ENCODE results near the gene EFCAB14.

GRCh38 chr1:46689356-46689755 lies 29.6 kb downstream of the EFCAB14 start:
- no peak for TF ChIP-seq EZH2 (IDR thresholded peaks at IDR 0.05)
- TF ChIP-seq POLR2AphosphoS5 (IDR thresholded peaks at IDR 0.05; ENCODE audit: borderline replicate concordance, low read depth, low read length) = no peak

All from SK-N-MC (cell line).